ENCODE measurements around the gene UBA7. TPM values are rescaled to one million over a fixed set of nuclear protein-coding genes. Genes with fewer than 3 reads are reported as not detected.
A peak's percentile ranks its signal among the peaks of the same experiment; 100 is the strongest.

UBA7 gene
- total RNA-seq, 4 donors from 2014 or later, result 21.3 to 114 (median 63.0) TPM

GRCh38 chr3:49799761-49800160 lies 14.0 kb downstream of the UBA7 start, which contains the start of gene CDHR4:
Gene CDHR4, minus strand, starts transcription at chr3:49799873. Its CDS starts 61 bp downstream, at chr3:49799812.
- no peaks in the 10 kb centered on the region for H3K36me3 ChIP-seq
- no peak within 1 kb of the TSS for H3K4me3 ChIP-seq
- DNase-seq, result no peak
- H3K9me3 ChIP-seq, result no peaks in the 10 kb centered on the region
- H3K27ac ChIP-seq, result no peak within 1 kb of the TSS
- intact Hi-C loops (cut with DNase I; ENCODE audit: low total_unique reads), result no loop called here
- peaks cover 0 to 12% of the 10 kb centered on the region in 2 donors for H3K4me1 ChIP-seq
- TF ChIP-seq CTCF (IDR thresholded peaks at IDR 0.05), result no peak
- TF ChIP-seq POLR2A (IDR thresholded peaks at IDR 0.05), result no peak
- H3K27me3 ChIP-seq, result no peaks in the 10 kb centered on the region

- H3K4me1 ChIP-seq, result peaks cover 0 to 6% of the 10 kb centered on the region in 2 donors
- intact Hi-C loops (cut with DNase I; ENCODE audit: low total_unique reads), result no loop called here
- no peaks in the 10 kb centered on the region for H3K36me3 ChIP-seq
- H3K4me3 ChIP-seq, result no peak overlapping the region
- no peak for DNase-seq
- no peak overlapping the region for H3K27ac ChIP-seq
- TF ChIP-seq POLR2A (IDR thresholded peaks at IDR 0.05) (no peak), CTCF (IDR thresholded peaks at IDR 0.05) (no peak)
- no peaks in the 10 kb centered on the region for H3K27me3 ChIP-seq
- H3K9me3 ChIP-seq, result no peaks in the 10 kb centered on the region
These were observed 14.6 kb downstream of the UBA7 start for GRCh38 chr3:49799105-49799504.

- Histone ChIP-seq H3K27ac (no peak overlapping the region), H3K4me3 (no peak overlapping the region), H3K9me3 (no peaks in the 10 kb centered on the region), H3K36me3 (no peaks in the 10 kb centered on the region), H3K27me3 (no peaks in the 10 kb centered on the region), H3K4me1 (no peaks in the 10 kb centered on the region)
- no peak for DNase-seq
- TF ChIP-seq POLR2A (IDR thresholded peaks at IDR 0.05) (no peak), CTCF (IDR thresholded peaks at IDR 0.05) (no peak)
- intact Hi-C loops (cut with DNase I; ENCODE audit: low total_unique reads), result no loop called here
These were observed 18.5 kb downstream of the UBA7 start for GRCh38 chr3:49794926-49795905.

GRCh38 chr3:49794431-49794830 lies 19.3 kb downstream of the UBA7 start:
- TF ChIP-seq CTCF (IDR thresholded peaks at IDR 0.05), result no peak
- no peak for TF ChIP-seq POLR2A (IDR thresholded peaks at IDR 0.05)
- Histone ChIP-seq H3K27me3 (no peaks in the 10 kb centered on the region), H3K27ac (no peak overlapping the region), H3K9me3 (no peaks in the 10 kb centered on the region), H3K4me3 (no peak overlapping the region), H3K36me3 (no peaks in the 10 kb centered on the region), H3K4me1 (no peaks in the 10 kb centered on the region)
- intact Hi-C loops (cut with DNase I; ENCODE audit: low total_unique reads), result no loop called here
- no peak for DNase-seq

GRCh38 chr3:49793486-49794085 lies 20.2 kb downstream of the UBA7 start:
- Histone ChIP-seq H3K4me1 (no peaks in the 10 kb centered on the region), H3K27ac (no peak overlapping the region), H3K27me3 (no peaks in the 10 kb centered on the region), H3K9me3 (no peaks in the 10 kb centered on the region), H3K4me3 (no peak overlapping the region), H3K36me3 (no peaks in the 10 kb centered on the region)
- TF ChIP-seq CTCF (IDR thresholded peaks at IDR 0.05) (no peak), POLR2A (IDR thresholded peaks at IDR 0.05) (no peak)
- intact Hi-C loops (cut with DNase I; ENCODE audit: low total_unique reads), result no loop called here
- peak in 1 of 2 donors; percentile 7 for DNase-seq
